ENCODE measurements around the gene ALOX5. TPM values are rescaled to one million over a fixed set of nuclear protein-coding genes. Genes with fewer than 3 reads are reported as not detected.

The ALOX5 gene
- total and polyA plus RNA-seq, 4 donors = 21.5 to 270 (median 144) TPM

- no peak overlapping the region for H3K4me3 ChIP-seq
- ATAC-seq (ENCODE audit: insufficient read depth, low FRiP score) = peak; percentile 92
- no peaks in the 10 kb centered on the region for H3K27me3 ChIP-seq (ENCODE audit: control insufficient read depth in 3 of 3, insufficient read depth in 3 of 3, low read length in 2 of 3)
- peak; percentile 81 to 84 (median 83) for DNase-seq
- no peaks in the 10 kb centered on the region for H3K9me3 ChIP-seq (ENCODE audit: control insufficient read depth in 4 of 4, insufficient read depth in 3 of 4, low read length in 3 of 4)
- H3K36me3 ChIP-seq (ENCODE audit: control insufficient read depth in 4 of 4, insufficient read depth in 4 of 4, low read length in 4 of 4) = peaks cover 0 to 7% (median 1%) of the 10 kb centered on the region in 4 donors
- TF ChIP-seq CTCF (IDR thresholded peaks at IDR 0.05; ENCODE audit: control extremely low read depth, extremely low read depth) = peak; percentile 94
- peaks cover 0 to 14% (median 2%) of the 10 kb centered on the region in 5 donors for H3K4me1 ChIP-seq (ENCODE audit: control insufficient read depth in 5 of 5, insufficient read depth in 5 of 5, low read length in 5 of 5)
- H3K9ac ChIP-seq (ENCODE audit: insufficient read depth in 1 of 2, low read length in 2 of 2) = no peak overlapping the region
- H3K27ac ChIP-seq (ENCODE audit: low read depth in 1 of 2, low read length in 1 of 2) = no peak overlapping the region
- 19 to 20% methylated on average over 6 of the region's 6 CpGs for WGBS, 2 donors
These were observed 91.0 kb downstream of the ALOX5 start for GRCh38 chr10:45464958-45465567.

GRCh38 chr10:45466784-45467183, 92.8 kb downstream of the ALOX5 start:
- H3K4me3 ChIP-seq = no peak overlapping the region
- DNase-seq (no peak), ATAC-seq (ENCODE audit: insufficient read depth, low FRiP score) (no peak)
- H3K4me1 ChIP-seq (ENCODE audit: control insufficient read depth in 5 of 5, insufficient read depth in 5 of 5, low read length in 5 of 5) = peaks cover 4 to 19% (median 7%) of the 10 kb centered on the region in 5 donors
- no peaks in the 10 kb centered on the region for H3K9me3 ChIP-seq (ENCODE audit: control insufficient read depth in 4 of 4, insufficient read depth in 3 of 4, low read length in 3 of 4)
- H3K36me3 ChIP-seq (ENCODE audit: control insufficient read depth in 4 of 4, insufficient read depth in 4 of 4, low read length in 4 of 4) = peaks cover 0 to 4% (median 0%) of the 10 kb centered on the region in 4 donors
- no peak overlapping the region for H3K27ac ChIP-seq (ENCODE audit: low read depth in 1 of 2, low read length in 1 of 2)
- H3K9ac ChIP-seq (ENCODE audit: insufficient read depth in 1 of 2, low read length in 2 of 2) = no peak overlapping the region
- TF ChIP-seq CTCF (IDR thresholded peaks at IDR 0.05; ENCODE audit: control extremely low read depth, extremely low read depth) = no peak
- 45 to 68% methylated on average over 5 of the region's 5 CpGs for WGBS, 2 donors
- no peaks in the 10 kb centered on the region for H3K27me3 ChIP-seq (ENCODE audit: control insufficient read depth in 3 of 3, insufficient read depth in 3 of 3, low read length in 2 of 3)

- no peak for TF ChIP-seq CTCF (IDR thresholded peaks at IDR 0.05; ENCODE audit: control extremely low read depth, extremely low read depth)
- 85% methylated on average over 5 of the region's 5 CpGs for WGBS, 2 donors
These were observed 94.1 kb downstream of the ALOX5 start for GRCh38 chr10:45468079-45468478.

More at GRCh38 chr10:45468079-45468478, 94.1 kb downstream of the ALOX5 start:
- no peak overlapping the region for H3K9ac ChIP-seq (ENCODE audit: insufficient read depth in 1 of 2, low read length in 2 of 2)
- no peaks in the 10 kb centered on the region for H3K9me3 ChIP-seq (ENCODE audit: control insufficient read depth in 4 of 4, insufficient read depth in 3 of 4, low read length in 3 of 4)
- H3K36me3 ChIP-seq (ENCODE audit: control insufficient read depth in 4 of 4, insufficient read depth in 4 of 4, low read length in 4 of 4) = peaks cover 0 to 1% (median 0%) of the 10 kb centered on the region in 4 donors
- peaks cover 5 to 20% (median 8%) of the 10 kb centered on the region in 5 donors for H3K4me1 ChIP-seq (ENCODE audit: control insufficient read depth in 5 of 5, insufficient read depth in 5 of 5, low read length in 5 of 5)
- H3K27me3 ChIP-seq (ENCODE audit: control insufficient read depth in 3 of 3, insufficient read depth in 3 of 3, low read length in 2 of 3) = no peaks in the 10 kb centered on the region
- H3K27ac ChIP-seq (ENCODE audit: low read depth in 1 of 2, low read length in 1 of 2) = no peak overlapping the region
- no peak for DNase-seq
- no peak for ATAC-seq (ENCODE audit: insufficient read depth, low FRiP score)
- H3K4me3 ChIP-seq = no peak overlapping the region

Measured in lung (tissue), 12 donors.